Trophoblast cell (in vitro differentiated cells and primary cell): Measurements from ENCODE around the gene CDK13.

Experiments used
- DNase-seq, 2 donors: peaks; one replicate each; pipeline ENCODE4 v3.0.0-alpha.2; 2016
- H2AFZ ChIP-seq: 2 replicates; pipeline ENCODE4 v1.6.1; 2013; ENCODE audit warnings: low read length, moderate library complexity, mild to moderate bottlenecking; ENCODE audit not compliant: insufficient read depth, poor library complexity
- H2AK5ac ChIP-seq: 2 replicates; pipeline ENCODE4 v1.6.1; 2013; ENCODE audit warnings: mild to moderate bottlenecking, low read length
- H2BK120ac ChIP-seq: 2 replicates; pipeline ENCODE4 v1.6.1; 2013; ENCODE audit warnings: low read length, mild to moderate bottlenecking, moderate library complexity; ENCODE audit not compliant: insufficient read depth, poor library complexity
- H2BK12ac ChIP-seq: 2 replicates; pipeline ENCODE4 v1.6.1; 2013; ENCODE audit warnings: mild to moderate bottlenecking, low read length, moderate library complexity
- H2BK5ac ChIP-seq: 2 replicates; pipeline ENCODE4 v1.6.1; 2013; ENCODE audit warnings: low read length, low read depth, moderate library complexity, mild to moderate bottlenecking; ENCODE audit not compliant: poor library complexity
- H3K14ac ChIP-seq: 2 replicates; pipeline ENCODE4 v1.6.1; 2013; ENCODE audit warnings: mild to moderate bottlenecking, low read length
- H3K18ac ChIP-seq: 2 replicates; pipeline ENCODE4 v1.6.1; 2013; ENCODE audit warnings: mild to moderate bottlenecking, low read length
- H3K23ac ChIP-seq: 2 replicates; pipeline ENCODE4 v1.6.1; 2013; ENCODE audit warnings: low read length
- H3K27ac ChIP-seq: 2 replicates; pipeline ENCODE4 v1.5.1; 2013; ENCODE audit warnings: low read depth, mild to moderate bottlenecking, inconsistent platforms, low read length, moderate library complexity
- H3K27me3 ChIP-seq: 2 replicates; pipeline ENCODE4 v1.6.1; 2013; ENCODE audit warnings: inconsistent platforms, mild to moderate bottlenecking, low read length, moderate library complexity; ENCODE audit not compliant: insufficient read depth
- H3K36me3 ChIP-seq, 2 experiments: 1 replicate in 1 of 2; 2 replicates in 1 of 2; pipeline ENCODE4 v1.6.1; 2013; ENCODE audit warnings: low read length in 2 of 2, mild to moderate bottlenecking in 2 of 2, moderate library complexity in 1 of 2; ENCODE audit not compliant: insufficient read depth in 2 of 2, control insufficient read depth in 1 of 2
- H3K4ac ChIP-seq: 2 replicates; pipeline ENCODE4 v1.6.1; 2013; ENCODE audit warnings: low read depth, mild to moderate bottlenecking, low read length, moderate library complexity
- H3K4me1 ChIP-seq, 2 experiments: 1 replicate in 1 of 2; 2 replicates in 1 of 2; pipeline ENCODE4 v1.6.1; 2013; ENCODE audit warnings: low read length in 2 of 2, mild to moderate bottlenecking in 2 of 2, moderate library complexity in 1 of 2; ENCODE audit not compliant: insufficient read depth in 2 of 2, control insufficient read depth in 1 of 2
- H3K4me2 ChIP-seq: 2 replicates; pipeline ENCODE4 v1.6.1; 2013; ENCODE audit warnings: inconsistent platforms, mild to moderate bottlenecking, low read length, moderate library complexity
- H3K4me3 ChIP-seq: 2 replicates; pipeline ENCODE4 v1.5.1; 2013; ENCODE audit warnings: mild to moderate bottlenecking, low read depth, low read length, inconsistent platforms
- H3K79me1 ChIP-seq: one replicate; pipeline ENCODE4 v1.6.1; 2013; ENCODE audit warnings: low read length
- H3K79me2 ChIP-seq: 2 replicates; pipeline ENCODE4 v1.6.1; 2013; ENCODE audit warnings: low read length, mild to moderate bottlenecking; ENCODE audit not compliant: control insufficient read depth, insufficient read depth, poor library complexity
- H3K9ac ChIP-seq: 2 replicates; pipeline ENCODE4 v1.6.1; 2013; ENCODE audit warnings: mild to moderate bottlenecking, low read length
- H3K9me3 ChIP-seq: 2 replicates; pipeline ENCODE4 v1.6.1; 2013; ENCODE audit warnings: low read depth, mild to moderate bottlenecking, control low read depth, inconsistent platforms, low read length; ENCODE audit not compliant: insufficient read depth
- H4K12ac ChIP-seq: 2 replicates; pipeline ENCODE4 v1.6.1; 2013; ENCODE audit warnings: low read depth, mild to moderate bottlenecking, low read length, moderate library complexity
- H4K8ac ChIP-seq: 2 replicates; pipeline ENCODE4 v1.6.1; 2013; ENCODE audit warnings: low read depth, mild to moderate bottlenecking, low read length, moderate library complexity
- H4K91ac ChIP-seq: one replicate; pipeline ENCODE4 v1.6.1; 2013; ENCODE audit warnings: low read depth, mild to moderate bottlenecking, low read length, moderate library complexity
- WGBS: extraction: QIAGEN DNeasy Blood & Tissue Kit; methylation state at CpG from one replicate; pipeline ENCODE4 v1.1.7; 2013; ENCODE audit warnings: missing lambda C conversion rate; ENCODE audit not compliant: insufficient read length, insufficient coverage; ENCODE audit errors: extremely low coverage; 5-methylcytosine and 5-hydroxymethylcytosine counted together

CDK13 gene

DNA sequence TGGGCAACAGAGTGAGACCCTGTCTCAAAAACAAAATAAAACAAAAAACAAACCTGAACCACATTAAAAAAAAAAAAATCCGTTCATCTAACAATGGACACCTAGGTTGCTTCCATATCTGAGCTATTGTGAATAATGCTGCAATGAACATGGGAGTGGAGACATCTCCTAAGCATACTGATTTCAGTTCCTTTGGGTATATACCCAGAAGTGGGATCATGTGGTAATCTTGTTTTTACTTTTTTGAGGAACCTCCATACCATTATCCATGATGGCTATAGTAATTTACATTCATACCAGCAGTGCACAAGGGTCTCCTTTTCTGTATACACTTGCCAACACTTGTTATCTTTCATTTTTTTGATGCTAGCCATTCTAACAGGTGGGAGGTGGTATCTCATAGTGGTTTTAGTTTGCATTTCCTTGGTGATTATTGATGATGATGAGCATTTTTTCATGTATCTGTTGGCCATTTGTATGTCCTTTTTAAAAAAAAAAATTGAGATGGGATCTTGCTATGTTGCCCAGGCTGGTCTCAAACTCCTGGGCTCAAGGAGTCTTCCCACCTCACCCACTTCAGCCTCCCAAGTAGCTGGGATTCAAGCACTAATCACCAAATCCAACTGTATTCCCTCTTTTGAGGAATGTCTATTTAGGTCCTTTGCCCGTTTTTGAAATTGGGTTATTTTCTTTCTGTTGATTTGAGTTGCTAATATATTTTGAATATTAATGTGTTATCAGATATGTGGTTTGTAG lies 17.5 kb downstream of the CDK13 start:
- H2AK5ac ChIP-seq, result no peak overlapping the region
- H3K79me2 ChIP-seq, result no peaks in the 10 kb centered on the region
- H3K9me3 ChIP-seq, result no peaks in the 10 kb centered on the region
- no peaks in the 10 kb centered on the region for H3K4me1 ChIP-seq
- no peak overlapping the region for H4K91ac ChIP-seq
- H3K23ac ChIP-seq, result no peak overlapping the region
- no peak overlapping the region for H3K27ac ChIP-seq
- no peak overlapping the region for H4K8ac ChIP-seq
- H3K27me3 ChIP-seq, result no peaks in the 10 kb centered on the region
- no CpG with 5 or more reads among the region's 2 CpGs for WGBS
- H2BK12ac ChIP-seq, result no peak overlapping the region
- no peak overlapping the region for H2BK120ac ChIP-seq
- DNase-seq, result no peak
- no peak overlapping the region for H3K9ac ChIP-seq
- H3K18ac ChIP-seq, result no peak overlapping the region
- H3K4ac ChIP-seq, result peak overlapping the region; percentile 33
- no peaks in the 10 kb centered on the region for H3K79me1 ChIP-seq
- H4K12ac ChIP-seq, result no peak overlapping the region
- H2AFZ ChIP-seq, result no peak overlapping the region
- H3K4me2 ChIP-seq, result no peak overlapping the region
- H3K36me3 ChIP-seq, result no peaks in the 10 kb centered on the region
- H2BK5ac ChIP-seq, result no peak overlapping the region
- H3K14ac ChIP-seq, result no peak overlapping the region
- H3K4me3 ChIP-seq, result no peak overlapping the region

GRCh38 chr7:39969431-39969830 lies 19.4 kb downstream of the CDK13 start:
- no peak overlapping the region for H3K4me3 ChIP-seq
- H3K79me2 ChIP-seq, result peaks cover 3% of the 10 kb centered on the region
- DNase-seq, result no peak
- H3K9ac ChIP-seq, result no peak overlapping the region
- no peak overlapping the region for H4K91ac ChIP-seq
- no peaks in the 10 kb centered on the region for H3K4me1 ChIP-seq
- H3K9me3 ChIP-seq, result no peaks in the 10 kb centered on the region
- no peak overlapping the region for H3K23ac ChIP-seq
- no peaks in the 10 kb centered on the region for H3K79me1 ChIP-seq
- no peak overlapping the region for H3K4ac ChIP-seq
- H3K14ac ChIP-seq, result no peak overlapping the region
- H3K27ac ChIP-seq, result no peak overlapping the region
- H2AFZ ChIP-seq, result no peak overlapping the region
- no peak overlapping the region for H4K12ac ChIP-seq
- no peak overlapping the region for H2BK5ac ChIP-seq
- no peak overlapping the region for H2BK120ac ChIP-seq
- H2BK12ac ChIP-seq, result no peak overlapping the region
- H3K4me2 ChIP-seq, result no peak overlapping the region
- no peaks in the 10 kb centered on the region for H3K36me3 ChIP-seq
- no peak overlapping the region for H3K18ac ChIP-seq
- no peaks in the 10 kb centered on the region for H3K27me3 ChIP-seq
- no peak overlapping the region for H2AK5ac ChIP-seq
- no peak overlapping the region for H4K8ac ChIP-seq
- WGBS, result no CpG with 5 or more reads among the region's 1 CpG

DNA sequence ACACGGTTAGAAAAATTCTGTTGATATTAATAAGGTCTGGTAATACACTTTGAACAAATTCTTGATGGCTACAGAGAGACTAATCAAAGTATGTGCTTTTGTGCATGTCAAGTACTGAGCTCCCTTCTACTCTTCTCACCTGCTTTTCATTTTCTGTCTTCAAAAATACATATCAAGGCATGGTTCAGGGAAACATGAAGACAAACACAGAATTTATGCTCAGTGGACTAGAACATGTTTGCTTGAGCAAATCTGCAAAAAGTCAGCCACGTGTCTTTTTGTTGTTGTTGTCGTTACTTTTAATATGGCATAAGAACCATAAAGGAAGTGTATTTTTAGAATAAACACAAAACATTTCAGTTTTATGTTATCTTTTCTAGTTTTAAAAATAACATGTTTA lies 21.9 kb downstream of the CDK13 start:
- Histone ChIP-seq H3K14ac (no peak overlapping the region), H3K9me3 (no peaks in the 10 kb centered on the region), H3K27ac (no peak overlapping the region), H4K12ac (no peak overlapping the region), H2BK120ac (no peak overlapping the region), H4K91ac (no peak overlapping the region), H3K9ac (no peak overlapping the region), H3K4ac (no peak overlapping the region), H2AFZ (no peak overlapping the region), H3K27me3 (no peaks in the 10 kb centered on the region), H3K18ac (no peak overlapping the region), H3K23ac (no peak overlapping the region), H2AK5ac (no peak overlapping the region), H3K79me2 (peaks cover 5% of the 10 kb centered on the region), H3K4me1 (no peaks in the 10 kb centered on the region), H3K79me1 (no peaks in the 10 kb centered on the region), H3K4me2 (no peak overlapping the region), H3K4me3 (no peak overlapping the region), H4K8ac (no peak overlapping the region), H3K36me3 (no peaks in the 10 kb centered on the region), H2BK12ac (no peak overlapping the region), H2BK5ac (no peak overlapping the region)
- DNase-seq, result no peak
- no CpG with 5 or more reads among the region's 3 CpGs for WGBS

GRCh38 chr7:39973801-39974200 lies 23.7 kb downstream of the CDK13 start:
- no peak overlapping the region for H4K8ac ChIP-seq
- H4K91ac ChIP-seq, result no peak overlapping the region
- H2BK120ac ChIP-seq, result no peak overlapping the region
- no peaks in the 10 kb centered on the region for H3K79me1 ChIP-seq
- no peak overlapping the region for H3K23ac ChIP-seq
- H3K4ac ChIP-seq, result no peak overlapping the region
- no peak for DNase-seq
- no peak overlapping the region for H3K27ac ChIP-seq
- H2BK12ac ChIP-seq, result no peak overlapping the region
- H3K4me2 ChIP-seq, result no peak overlapping the region
- WGBS, result no CpG with 5 or more reads among the region's 2 CpGs
- H3K4me1 ChIP-seq, result no peaks in the 10 kb centered on the region
- H3K27me3 ChIP-seq, result no peaks in the 10 kb centered on the region
- no peak overlapping the region for H2AFZ ChIP-seq
- no peak overlapping the region for H3K4me3 ChIP-seq
- H2BK5ac ChIP-seq, result no peak overlapping the region
- no peak overlapping the region for H3K18ac ChIP-seq
- H3K9ac ChIP-seq, result no peak overlapping the region
- H3K14ac ChIP-seq, result no peak overlapping the region
- H3K9me3 ChIP-seq, result no peaks in the 10 kb centered on the region
- H3K36me3 ChIP-seq, result no peaks in the 10 kb centered on the region
- no peak overlapping the region for H2AK5ac ChIP-seq
- H4K12ac ChIP-seq, result no peak overlapping the region
- peaks cover 5% of the 10 kb centered on the region for H3K79me2 ChIP-seq
